HG02870 (cell line): ENCODE data around the gene VBP1.
"Not testable (repeated sequence)": the region's sequence is repeated elsewhere in the genome, so short reads cannot be mapped to it uniquely, and the experiment has no call there.

Experiments
- ATAC-seq: cut with Tn5 transposase; IDR thresholded peaks from one replicate; pipeline ENCODE4 v1.9.1; 2021; ENCODE audit warnings: mild to moderate bottlenecking, moderate library complexity; ENCODE audit not compliant: unreplicated experiment

VBP1 gene

GRCh38 chrX:155263854-155264628 lies 47.8 kb downstream of the VBP1 start, which contains the start of gene RAB39B:
Gene RAB39B, minus strand, starts transcription at chrX:155264491. Its CDS starts 203 bp downstream, at chrX:155264288.
- peak; percentile 81 for ATAC-seq

- ATAC-seq, result no peak
Measured at GRCh38 chrX:155266439-155266838, 50.2 kb downstream of the VBP1 start.

DNA sequence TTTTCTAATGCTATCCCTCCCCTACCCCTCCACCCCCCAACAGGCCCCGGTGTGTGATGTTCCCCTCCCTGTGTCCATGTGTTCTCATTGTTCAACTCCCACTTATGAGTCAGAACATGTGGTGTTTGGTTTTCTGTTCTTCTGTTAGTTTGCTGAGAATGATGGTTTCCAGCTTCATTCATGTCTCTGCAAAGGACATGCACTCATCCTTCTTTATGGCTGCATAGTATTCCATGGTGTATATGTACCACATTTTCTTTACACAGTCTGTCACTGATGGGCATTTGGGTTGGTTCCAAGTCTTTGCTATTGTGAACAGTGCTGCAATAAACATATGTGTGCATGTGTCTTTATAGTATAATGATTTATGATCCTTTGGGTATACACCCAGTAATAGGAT lies 51.7 kb downstream of the VBP1 start:
- ATAC-seq, result not testable (repeated sequence)

DNA sequence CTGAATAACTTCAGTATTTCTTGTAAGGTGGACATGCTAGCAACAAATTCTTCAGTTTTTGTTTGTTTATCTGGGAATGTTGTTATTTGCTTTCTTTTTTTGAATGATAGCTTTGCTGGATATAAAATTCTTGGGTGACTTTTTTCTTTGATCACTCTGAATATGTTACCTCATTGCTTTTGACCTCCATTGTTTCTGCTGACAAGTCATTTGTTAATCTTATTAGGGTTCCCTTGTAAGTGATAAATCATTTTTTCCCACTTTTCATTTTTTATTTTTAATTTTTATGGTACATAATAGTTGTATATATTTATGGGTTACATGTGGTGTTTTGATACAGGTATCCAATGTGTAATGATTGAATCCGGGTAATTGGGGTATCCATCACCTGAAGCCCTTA lies 54.7 kb downstream of the VBP1 start:
- ATAC-seq, result no peak

- ATAC-seq, result no peak
Measured at GRCh38 chrX:155279873-155280272, 63.6 kb downstream of the VBP1 start.
